HepG2 (cell line): ENCODE data around the gene PRKAG1.

Experiments used
- ATF2 ChIP-seq: sonication (generic); formaldehyde crosslinking; IDR thresholded peaks from 2 replicates; pipeline ENCODE4 v1.4.0; 2020; ENCODE audit warnings: missing genetic modification reagents
- CREB1 ChIP-seq, 2 experiments: fragments of 450-650 bp in 1 of 2; IDR thresholded peaks; 2 replicates each; pipeline ENCODE4 v1.6.1; 2016 to 2017; ENCODE audit warnings: control low read depth in 1 of 2, mild to moderate bottlenecking in 1 of 2, missing compliant biosample characterization in 1 of 2, missing genetic modification characterization in 1 of 2
- CTCF ChIP-seq: sonication (generic); formaldehyde crosslinking; IDR thresholded peaks from 2 replicates; pipeline ENCODE4 v1.5.0; 2020; ENCODE audit warnings: mild to moderate bottlenecking, missing genetic modification reagents, moderate library complexity
- KMT2A ChIP-seq: sonication (generic); formaldehyde crosslinking; IDR thresholded peaks from 2 replicates; pipeline ENCODE4 v1.4.0; 2020; ENCODE audit warnings: missing genetic modification reagents
- MAZ ChIP-seq, 2 experiments: sonication (generic) in 1 of 2; formaldehyde crosslinking in 1 of 2; IDR thresholded peaks; 2 replicates each; pipeline versions ENCODE4 v1.5.0 to v1.6.1; 2012 to 2020; ENCODE audit warnings: low read depth in 2 of 2, mild to moderate bottlenecking in 2 of 2, borderline replicate concordance in 1 of 2, improper control_type of control experiment in 1 of 2, low read length in 1 of 2, missing genetic modification reagents in 1 of 2, moderate library complexity in 1 of 2
- NCOR1 ChIP-seq: fragments of 200-600 bp; sonication (generic); IDR thresholded peaks from 2 replicates; pipeline ENCODE4 v1.7.0; 2017; ENCODE audit warnings: antibody characterized with exemption, low read length, borderline replicate concordance
- NR2F2 ChIP-seq: IDR thresholded peaks from 2 replicates; pipeline ENCODE4 v1.6.1; 2012; ENCODE audit warnings: low read depth, inconsistent platforms, borderline replicate concordance
- PAX8 ChIP-seq: sonication (generic); formaldehyde crosslinking; IDR thresholded peaks from 2 replicates; pipeline ENCODE4 v1.8.0; 2022; ENCODE audit warnings: mild to moderate bottlenecking, missing genetic modification reagents, borderline replicate concordance
- PHF8 ChIP-seq: sonication (generic); formaldehyde crosslinking; IDR thresholded peaks from 2 replicates; pipeline ENCODE4 v1.5.0; 2020; ENCODE audit warnings: missing genetic modification reagents
- ZBTB1 ChIP-seq: sonication (generic); formaldehyde crosslinking; IDR thresholded peaks from 2 replicates; pipeline ENCODE4 v1.4.0; 2020; ENCODE audit warnings: missing genetic modification reagents, borderline replicate concordance
- ZBTB8A ChIP-seq: sonication (generic); formaldehyde crosslinking; IDR thresholded peaks from 2 replicates; pipeline ENCODE4 v1.4.0; 2020; ENCODE audit warnings: mild to moderate bottlenecking, low read depth, missing genetic modification reagents, borderline replicate concordance
- ZFP36L2 ChIP-seq: sonication (generic); formaldehyde crosslinking; IDR thresholded peaks from 2 replicates; pipeline ENCODE4 v1.4.0; 2020; ENCODE audit warnings: missing genetic modification reagents
- ZMYM4 ChIP-seq: sonication (generic); formaldehyde crosslinking; IDR thresholded peaks from 2 replicates; pipeline ENCODE4 v1.8.1; 2023; ENCODE audit warnings: mild to moderate bottlenecking, missing genetic modification reagents
- ZNF124 ChIP-seq: sonication (generic); formaldehyde crosslinking; IDR thresholded peaks from 2 replicates; pipeline ENCODE4 v1.4.0; 2020; ENCODE audit warnings: missing genetic modification reagents

GRCh38 chr12:48991247-48992050, 27.1 kb downstream of the PRKAG1 start:
- TF ChIP-seq CREB1 (IDR thresholded peaks at IDR 0.05) (no peak), CREB1 (CRISPR knock-in tag; IDR thresholded peaks at IDR 0.05) (no peak), ZBTB1 (CRISPR knock-in tag) (no peak), CTCF (CRISPR knock-in tag) (no peak), ATF2 (CRISPR knock-in tag) (no peak), PHF8 (CRISPR knock-in tag) (no peak), MAZ (IDR thresholded peaks at IDR 0.05; ENCODE audit: borderline replicate concordance, low read depth, low read length) (no peak), MAZ (CRISPR knock-in tag; IDR thresholded peaks at IDR 0.05; ENCODE audit: low read depth) (no peak), ZMYM4 (CRISPR knock-in tag) (no peak), NCOR1 (no peak), NR2F2 (no peak), ZFP36L2 (CRISPR knock-in tag) (no peak), ZNF124 (CRISPR knock-in tag) (no peak), PAX8 (CRISPR knock-in tag) (no peak), KMT2A (CRISPR knock-in tag) (no peak), ZBTB8A (CRISPR knock-in tag) (no peak)
